ENCODE measurements around the gene ZNF316. TPM values are rescaled to one million over a fixed set of nuclear protein-coding genes. Genes with fewer than 3 reads are reported as not detected.

The ZNF316 gene
- total RNA-seq, 1 experiment from 2014 or later, result 22.2 TPM

- no peak for TF ChIP-seq CTCF (conservative IDR thresholded peaks at IDR 0.05)
- Histone ChIP-seq H3K14ac (ENCODE audit: insufficient read depth, low read length) (no peak overlapping the region), H4K5ac (ENCODE audit: insufficient read length, low read depth, low read length) (no peak overlapping the region), H3K4ac (ENCODE audit: low read depth, low read length) (no peak overlapping the region), H2BK5ac (ENCODE audit: insufficient read length, low read length) (no peak overlapping the region), H2AFZ (ENCODE audit: low read length) (no peak overlapping the region), H3K9me3 (ENCODE audit: control insufficient read depth, low read depth, low read length) (no peaks in the 10 kb centered on the region), H3K4me2 (ENCODE audit: insufficient read depth, insufficient read length, low read length) (no peak overlapping the region), H4K8ac (replicated peaks; ENCODE audit: insufficient read length, low read depth, low read length) (no peak overlapping the region), H4K91ac (ENCODE audit: insufficient read length, low read depth, low read length) (no peak overlapping the region), H3K9ac (ENCODE audit: extremely low read depth, insufficient read length, low read length) (no peak overlapping the region), H3K27ac (ENCODE audit: insufficient read length, low read depth, low read length) (no peak overlapping the region), H3T11ph (ENCODE audit: low read length) (no peak overlapping the region), H3K79me1 (ENCODE audit: insufficient read depth, low read depth, low read length, poor library complexity, severe bottlenecking) (no peaks in the 10 kb centered on the region), H3K23me2 (ENCODE audit: insufficient read length, low read depth, low read length, poor library complexity, severe bottlenecking) (no peaks in the 10 kb centered on the region), H3K27me3 (ENCODE audit: insufficient read depth, low read length) (no peaks in the 10 kb centered on the region), H2BK120ac (ENCODE audit: low read depth, low read length, poor library complexity, severe bottlenecking) (no peak overlapping the region), H3K18ac (ENCODE audit: insufficient read length, low read depth, low read length) (no peak overlapping the region), H2BK12ac (ENCODE audit: insufficient read length, low read depth, low read length) (no peak overlapping the region), H3K23ac (ENCODE audit: insufficient read length, low read depth, low read length) (no peak overlapping the region), H3K79me2 (ENCODE audit: insufficient read depth, low read length) (no peaks in the 10 kb centered on the region), H3K56ac (ENCODE audit: insufficient read length, low read depth, low read length) (no peak overlapping the region), H3K4me1 (ENCODE audit: insufficient read depth, low read length) (no peaks in the 10 kb centered on the region), H2BK20ac (ENCODE audit: low read depth, low read length, poor library complexity, severe bottlenecking) (no peak overlapping the region), H4K20me1 (ENCODE audit: control insufficient read depth, insufficient read depth, insufficient read length) (no peaks in the 10 kb centered on the region), H2AK5ac (ENCODE audit: insufficient read length, low read length) (no peak overlapping the region), H2BK15ac (ENCODE audit: low read depth, low read length) (no peak overlapping the region)
- peaks cover 0 to 4% of the 10 kb centered on the region in 2 experiments; a peak in 1 of 5 replicates for H3K9me3 Mint-ChIP-seq
- no CpG with 5 or more reads among the region's 14 CpGs for WGBS (ENCODE audit: extremely low coverage, insufficient read length, low lambda C conversion rate)
- H3K4me3 Mint-ChIP-seq, result no peak overlapping the region
- no peak overlapping the region; a peak in 1 of 7 replicates for H3K27ac Mint-ChIP-seq
- no peaks in the 10 kb centered on the region for H3K27me3 Mint-ChIP-seq (ENCODE audit: low read depth)
- H3K4me1 Mint-ChIP-seq, result no peaks in the 10 kb centered on the region
- H3K36me3 Mint-ChIP-seq (ENCODE audit: insufficient read depth in 1 of 3, low read depth in 3 of 3), result peaks cover 9 to 33% (median 20%) of the 10 kb centered on the region in 3 experiments
- no peak for DNase-seq
Measured at GRCh38 chr7:6647541-6647940, 10.4 kb downstream of the ZNF316 start.
